GM12864 (cell line): ENCODE data around the gene C12orf43.
A peak's percentile ranks its signal among the peaks of the same experiment; 100 is the strongest.

ENCODE experiments used
- DNase-seq: peaks from one replicate; pipeline ENCODE4 v3.0.0-alpha.2; 2011; ENCODE audit warnings: low read depth
- H3K4me3 ChIP-seq: 2 replicates; pipeline ENCODE4 v1.5.1; 2011; ENCODE audit warnings: mild to moderate bottlenecking, low read depth, low read length, control low read depth
- CTCF ChIP-seq: IDR thresholded peaks from 2 replicates; pipeline ENCODE4 v1.5.1; 2011; ENCODE audit warnings: low read depth, mild to moderate bottlenecking, moderate library complexity, low read length, control low read depth, inconsistent platforms; ENCODE audit errors: missing control alignments

C12orf43 gene

GRCh38 chr12:121038861-121039668 lies 22.8 kb upstream of the C12orf43 start, which contains the start of gene OASL:
TSS of gene OASL (minus strand) at chr12:121039246. CDS start at chr12:121038971, 275 bp downstream.
- DNase-seq: no peak
- H3K4me3 ChIP-seq: peak within 1 kb of the TSS; percentile 85
- TF ChIP-seq CTCF: no peak

GRCh38 chr12:121036810-121037326 lies 20.6 kb upstream of the C12orf43 start:
- TF ChIP-seq CTCF: no peak
- no peak overlapping the region for H3K4me3 ChIP-seq
- no peak for DNase-seq

GRCh38 chr12:121034616-121035305 lies 18.5 kb upstream of the C12orf43 start:
- no peak for DNase-seq
- no peak for TF ChIP-seq CTCF

GRCh38 chr12:121033625-121034349 lies 17.5 kb upstream of the C12orf43 start:
- no peak overlapping the region for H3K4me3 ChIP-seq
- no peak for DNase-seq
- no peak for TF ChIP-seq CTCF

More at GRCh38 chr12:121034616-121035305, 18.5 kb upstream of the C12orf43 start:
- H3K4me3 ChIP-seq: no peak overlapping the region

GRCh38 chr12:121030576-121031212 lies 14.4 kb upstream of the C12orf43 start:
- no peak for DNase-seq
- TF ChIP-seq CTCF: no peak
- H3K4me3 ChIP-seq: no peak overlapping the region

- peak; percentile 11 for TF ChIP-seq CTCF
- no peak overlapping the region for H3K4me3 ChIP-seq
- DNase-seq: no peak
Observed at GRCh38 chr12:121026274-121027045, 10.2 kb upstream of the C12orf43 start.
